SH-SY5Y (cell line): Measurements from ENCODE around the gene SHFL.

Source experiments
- GATA2 ChIP-seq: IDR thresholded peaks from 2 replicates; pipeline ENCODE4 v1.6.1; 2011; ENCODE audit warnings: mild to moderate bottlenecking, low read depth, low read length
- GATA3 ChIP-seq: IDR thresholded peaks from 2 replicates; pipeline ENCODE4 v1.6.1; 2011; ENCODE audit warnings: low read depth, mild to moderate bottlenecking, low read length, moderate library complexity

DNA sequence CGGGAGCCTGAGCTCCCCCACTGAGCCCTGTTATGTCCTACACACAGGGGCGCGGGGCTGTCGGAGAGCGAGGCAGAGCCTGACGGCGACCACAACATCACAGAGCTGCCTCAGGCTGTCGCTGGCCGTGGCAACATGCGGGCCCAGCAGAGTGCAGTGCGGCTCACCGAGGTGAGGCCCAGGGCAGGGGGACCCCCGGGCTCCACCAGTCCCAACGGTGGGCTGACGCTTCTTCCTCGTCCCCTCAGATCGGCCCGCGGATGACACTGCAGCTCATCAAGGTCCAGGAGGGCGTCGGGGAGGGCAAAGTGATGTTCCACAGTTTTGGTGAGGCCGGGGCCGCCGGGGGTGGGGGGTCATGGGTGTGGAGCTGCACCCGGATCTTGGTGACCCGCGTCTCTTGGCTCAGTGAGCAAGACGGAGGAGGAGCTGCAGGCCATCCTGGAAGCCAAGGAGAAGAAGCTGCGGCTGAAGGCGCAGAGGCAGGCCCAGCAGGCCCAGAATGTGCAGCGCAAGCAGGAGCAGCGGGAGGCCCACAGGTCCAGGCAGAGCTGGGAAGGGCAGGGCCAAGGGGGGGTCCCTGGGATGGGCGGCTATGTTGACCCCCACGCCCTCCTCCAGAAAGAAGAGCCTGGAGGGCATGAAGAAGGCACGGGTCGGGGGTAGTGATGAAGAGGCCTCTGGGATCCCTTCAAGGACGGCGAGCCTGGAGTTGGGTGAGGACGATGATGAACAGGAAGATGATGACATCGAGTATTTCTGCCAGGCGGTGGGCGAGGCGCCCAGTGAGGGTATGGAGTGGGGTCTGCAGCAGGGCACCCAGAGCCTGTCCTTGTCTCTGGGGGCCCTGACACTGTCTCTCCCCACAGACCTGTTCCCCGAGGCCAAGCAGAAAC lies 24.2 kb downstream of the SHFL start:
- TF ChIP-seq GATA2, result no peak
- no peak for TF ChIP-seq GATA3
